Muscle of leg (tissue), 11 donors: ENCODE results near the gene RRAGB. TPM values are rescaled to one million over a fixed set of nuclear protein-coding genes. Genes with fewer than 3 reads are reported as not detected.
"Not testable (repeated sequence)": the region's sequence is repeated elsewhere in the genome, so short reads cannot be mapped to it uniquely, and the experiment has no call there.

Source experiments
- DNase-seq: peaks from one replicate; pipeline ENCODE4 v3.0.0; 2013
- H3K27ac ChIP-seq: one replicate; pipeline ENCODE4 v1.5.1; 2013; ENCODE audit warnings: mild to moderate bottlenecking, low read length, control low read depth
- H3K27me3 ChIP-seq: one replicate; pipeline ENCODE4 v1.6.1; 2013; ENCODE audit warnings: low read length; ENCODE audit not compliant: control insufficient read depth, insufficient read depth
- H3K36me3 ChIP-seq: one replicate; pipeline ENCODE4 v1.6.1; 2013; ENCODE audit warnings: low read length; ENCODE audit not compliant: control insufficient read depth, insufficient read depth
- H3K4me1 ChIP-seq: one replicate; pipeline ENCODE4 v1.6.1; 2013; ENCODE audit warnings: low read length; ENCODE audit not compliant: control insufficient read depth, insufficient read depth
- H3K4me3 ChIP-seq: one replicate; pipeline ENCODE4 v1.5.1; 2013; ENCODE audit warnings: low read length, control low read depth
- H3K9me3 ChIP-seq: replicated peaks from 2 replicates; pipeline ENCODE4 v1.6.1; 2013; ENCODE audit warnings: low read depth, low read length; ENCODE audit not compliant: control insufficient read depth
- WGBS: methylation state at CpG from one replicate; pipeline ENCODE4 v1.1.5; 2013; ENCODE audit warnings: missing lambda C conversion rate; ENCODE audit not compliant: insufficient coverage; 5-methylcytosine and 5-hydroxymethylcytosine counted together
- polyA plus RNA-seq, 8 donors: library from polyadenylated mRNA; unstranded; fragments of 120-200 nt; gene quantifications; one replicate each; pipeline versions ENCODE4 v1.2.1 to v1.2.3, GENCODE V29; 2013; ENCODE audit warnings: inconsistent platforms in 1 of 8, low replicate concordance in 1 of 8; ENCODE audit not compliant: insufficient read length in 8 of 8, insufficient read depth in 1 of 8
- total RNA-seq: library from RNA; stranded (reverse); fragments of 120-200 nt; gene quantifications from one replicate; pipeline ENCODE4 v1.2.4, GENCODE V29; 2013

RRAGB gene
- total and polyA plus RNA-seq, 9 donors = 13.8 to 21.3 (median 17.3) TPM

- Histone ChIP-seq H3K4me3 (no peak overlapping the region), H3K27me3 (no peaks in the 10 kb centered on the region), H3K27ac (no peak overlapping the region), H3K9me3 (peaks cover 14% of the 10 kb centered on the region), H3K36me3 (no peaks in the 10 kb centered on the region), H3K4me1 (no peaks in the 10 kb centered on the region)
- no CpG with 5 or more reads among the region's 1 CpG for WGBS
- no peak for DNase-seq
Measured at GRCh38 chrX:55709735-55710134, 7.8 kb upstream of the RRAGB start.

GRCh38 chrX:55710701-55711100, 6.8 kb upstream of the RRAGB start:
- H3K4me3 ChIP-seq = no peak overlapping the region
- no peaks in the 10 kb centered on the region for H3K36me3 ChIP-seq
- H3K4me1 ChIP-seq = no peaks in the 10 kb centered on the region
- no peaks in the 10 kb centered on the region for H3K27me3 ChIP-seq
- H3K9me3 ChIP-seq = peaks cover 14% of the 10 kb centered on the region
- 49% methylated on average over 3 of the region's 3 CpGs for WGBS
- no peak for DNase-seq
- no peak overlapping the region for H3K27ac ChIP-seq

GRCh38 chrX:55713631-55714030, 3.9 kb upstream of the RRAGB start:
- Histone ChIP-seq H3K4me3 (no peak overlapping the region), H3K36me3 (no peaks in the 10 kb centered on the region), H3K27me3 (no peaks in the 10 kb centered on the region), H3K27ac (no peak overlapping the region), H3K9me3 (peaks cover 11% of the 10 kb centered on the region), H3K4me1 (no peaks in the 10 kb centered on the region)
- no CpG with 5 or more reads among the region's 1 CpG for WGBS
- no peak for DNase-seq

- Histone ChIP-seq H3K4me3 (no peak overlapping the region), H3K9me3 (peaks cover 9% of the 10 kb centered on the region), H3K27ac (no peak overlapping the region), H3K4me1 (no peaks in the 10 kb centered on the region), H3K36me3 (no peaks in the 10 kb centered on the region), H3K27me3 (no peaks in the 10 kb centered on the region)
- WGBS = 60% methylated on average over 1 of the region's 5 CpGs
- DNase-seq = no peak
Measured at GRCh38 chrX:55714161-55714560, 3.4 kb upstream of the RRAGB start.

GRCh38 chrX:55715847-55716246, 1.7 kb upstream of the RRAGB start:
- DNase-seq = no peak
- 62% methylated on average over 5 of the region's 7 CpGs for WGBS
- Histone ChIP-seq H3K4me3 (no peak overlapping the region), H3K27me3 (no peaks in the 10 kb centered on the region), H3K9me3 (peaks cover under 1% of the 10 kb centered on the region), H3K36me3 (no peaks in the 10 kb centered on the region), H3K27ac (no peak overlapping the region), H3K4me1 (no peaks in the 10 kb centered on the region)

- DNase-seq = no peak
- WGBS = 58% methylated on average over 2 of the region's 3 CpGs
- Histone ChIP-seq H3K4me3 (peak overlapping the region; percentile 71), H3K27me3 (no peaks in the 10 kb centered on the region), H3K4me1 (no peaks in the 10 kb centered on the region), H3K9me3 (no peaks in the 10 kb centered on the region), H3K36me3 (no peaks in the 10 kb centered on the region), H3K27ac (peak overlapping the region; percentile 89)
Measured at GRCh38 chrX:55716937-55717336, 612 bp upstream of the RRAGB start.

- Histone ChIP-seq H3K27ac (no peak overlapping the region), H3K27me3 (no peaks in the 10 kb centered on the region), H3K4me1 (no peaks in the 10 kb centered on the region), H3K36me3 (peaks cover 7% of the 10 kb centered on the region), H3K9me3 (peaks cover 2% of the 10 kb centered on the region), H3K4me3 (no peak overlapping the region)
- no CpG with 5 or more reads among the region's 2 CpGs for WGBS
- no peak for DNase-seq
Measured at GRCh38 chrX:55731826-55732225, 14.3 kb downstream of the RRAGB start.

- DNase-seq = no peak
- H3K36me3 ChIP-seq = peaks cover 17% of the 10 kb centered on the region
- no peak overlapping the region for H3K4me3 ChIP-seq
- WGBS = 56% methylated on average over 3 of the region's 4 CpGs
- peaks cover 6% of the 10 kb centered on the region for H3K27me3 ChIP-seq
- no peak overlapping the region for H3K27ac ChIP-seq
- H3K9me3 ChIP-seq = no peaks in the 10 kb centered on the region
- no peaks in the 10 kb centered on the region for H3K4me1 ChIP-seq
Measured at GRCh38 chrX:55738969-55739368, 21.4 kb downstream of the RRAGB start.

- WGBS = no CpG with 5 or more reads among the region's 2 CpGs
- no peak overlapping the region for H3K27ac ChIP-seq
- H3K4me3 ChIP-seq = no peak overlapping the region
- H3K4me1 ChIP-seq = no peaks in the 10 kb centered on the region
- DNase-seq = no peak
- peaks cover 6% of the 10 kb centered on the region for H3K27me3 ChIP-seq
- no peaks in the 10 kb centered on the region for H3K9me3 ChIP-seq
- peaks cover 22% of the 10 kb centered on the region for H3K36me3 ChIP-seq
Measured at GRCh38 chrX:55742649-55743048, 25.1 kb downstream of the RRAGB start.

GRCh38 chrX:55748463-55748862, 30.9 kb downstream of the RRAGB start:
- DNase-seq, H3K4me1 ChIP-seq, H3K4me3 ChIP-seq, H3K27me3 ChIP-seq, H3K9me3 ChIP-seq, H3K27ac ChIP-seq: not testable (repeated sequence)
- 93% methylated on average over 19 of the region's 24 CpGs for WGBS
- peaks cover 11% of the 10 kb centered on the region for H3K36me3 ChIP-seq

- Histone ChIP-seq H3K4me1 (no peaks in the 10 kb centered on the region), H3K27me3 (peaks cover 2% of the 10 kb centered on the region), H3K27ac (no peak overlapping the region), H3K4me3 (no peak overlapping the region), H3K9me3 (no peaks in the 10 kb centered on the region), H3K36me3 (peaks cover 14% of the 10 kb centered on the region)
- DNase-seq = no peak
- no CpG with 5 or more reads among the region's 1 CpG for WGBS
Measured at GRCh38 chrX:55750256-55750655, 32.7 kb downstream of the RRAGB start.
